ENCODE data around the gene OLA1. TPM values are rescaled to one million over a fixed set of nuclear protein-coding genes. Genes with fewer than 3 reads are reported as not detected.
A peak's percentile ranks its signal among the peaks of the same experiment; 100 is the strongest.

Gene OLA1
- total RNA-seq, 1 donor from 2014 or later, result 323 TPM

DNA sequence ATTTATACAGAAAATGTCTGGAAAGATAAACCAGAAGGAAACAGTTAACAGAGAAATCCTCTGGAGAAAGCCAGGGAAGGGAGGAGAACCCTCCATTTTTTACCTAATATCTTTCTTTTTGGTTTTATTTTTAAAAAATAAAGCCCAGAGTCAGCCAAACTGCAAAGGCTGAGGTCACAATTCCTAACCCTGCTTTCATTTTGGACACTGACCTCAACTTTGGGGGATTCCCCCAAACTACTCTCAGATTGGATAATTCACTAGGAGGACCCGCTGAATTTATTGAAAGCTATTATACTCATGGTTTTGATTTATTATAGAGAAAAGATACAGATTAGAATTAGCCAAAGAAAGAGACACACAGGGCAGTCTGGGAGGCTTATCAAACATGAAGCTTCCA lies 189.9 kb downstream of the OLA1 start:
- Histone ChIP-seq H3K36me3 (no peaks in the 10 kb centered on the region), H3K4me1 (peaks cover 32% of the 10 kb centered on the region), H3K9me3 (ENCODE audit: low read depth) (no peaks in the 10 kb centered on the region), H3K27ac (no peak overlapping the region), H4K20me1 (ENCODE audit: low read depth) (peaks cover 11% of the 10 kb centered on the region), H3K9ac (no peak overlapping the region), H3K27me3 (peaks cover 26% of the 10 kb centered on the region), H3K4me2 (no peak overlapping the region), H3F3A (ENCODE audit: low read depth) (peaks cover 28% of the 10 kb centered on the region), H2AFZ (replicated peaks) (no peak overlapping the region), H3K4me3 (no peak overlapping the region), H3K79me2 (ENCODE audit: low read depth) (no peaks in the 10 kb centered on the region)
- DNase-seq (ENCODE audit: low spot score), result no peak
- Mint-ChIP-seq H3K27me3 (ENCODE audit: insufficient read depth, low read depth) (peaks cover 3% of the 10 kb centered on the region), H3K36me3 (peaks cover 4% of the 10 kb centered on the region), H3K4me1 (peaks cover 40% of the 10 kb centered on the region), H3K9me3 (peaks cover 15% of the 10 kb centered on the region), H3K4me3 (no peak overlapping the region), H3K27ac (no peak overlapping the region)
- TF ChIP-seq, protein P1, sequence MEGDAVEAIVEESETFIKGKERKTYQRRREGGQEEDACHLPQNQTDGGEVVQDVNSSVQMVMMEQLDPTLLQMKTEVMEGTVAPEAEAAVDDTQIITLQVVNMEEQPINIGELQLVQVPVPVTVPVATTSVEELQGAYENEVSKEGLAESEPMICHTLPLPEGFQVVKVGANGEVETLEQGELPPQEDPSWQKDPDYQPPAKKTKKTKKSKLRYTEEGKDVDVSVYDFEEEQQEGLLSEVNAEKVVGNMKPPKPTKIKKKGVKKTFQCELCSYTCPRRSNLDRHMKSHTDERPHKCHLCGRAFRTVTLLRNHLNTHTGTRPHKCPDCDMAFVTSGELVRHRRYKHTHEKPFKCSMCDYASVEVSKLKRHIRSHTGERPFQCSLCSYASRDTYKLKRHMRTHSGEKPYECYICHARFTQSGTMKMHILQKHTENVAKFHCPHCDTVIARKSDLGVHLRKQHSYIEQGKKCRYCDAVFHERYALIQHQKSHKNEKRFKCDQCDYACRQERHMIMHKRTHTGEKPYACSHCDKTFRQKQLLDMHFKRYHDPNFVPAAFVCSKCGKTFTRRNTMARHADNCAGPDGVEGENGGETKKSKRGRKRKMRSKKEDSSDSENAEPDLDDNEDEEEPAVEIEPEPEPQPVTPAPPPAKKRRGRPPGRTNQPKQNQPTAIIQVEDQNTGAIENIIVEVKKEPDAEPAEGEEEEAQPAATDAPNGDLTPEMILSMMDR (IDR thresholded peaks at IDR 0.05), result no peak
- TF ChIP-seq EZH2phosphoT487 (IDR thresholded peaks at IDR 0.05), result no peak
- no peak for TF ChIP-seq EZH2 (IDR thresholded peaks at IDR 0.05)

DNA sequence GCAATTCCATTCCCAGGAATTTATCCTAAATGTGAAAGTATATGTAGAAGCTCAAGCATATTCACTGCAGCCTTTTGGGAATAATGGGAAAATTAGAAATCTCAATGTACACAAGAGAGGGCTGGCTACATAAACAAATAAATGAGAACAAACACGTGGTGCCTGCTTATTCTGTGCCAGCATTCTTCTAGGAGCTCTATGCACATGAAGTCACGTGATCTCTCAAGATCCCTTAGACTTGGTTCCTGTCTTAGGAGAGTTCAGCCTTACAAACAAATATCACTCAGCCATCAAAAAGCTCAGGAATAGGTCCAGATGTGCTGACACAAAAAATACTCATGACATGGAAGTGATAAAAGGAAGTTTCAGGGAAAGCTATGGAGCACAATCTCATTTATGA lies 190.3 kb downstream of the OLA1 start:
- TF ChIP-seq EZH2phosphoT487 (IDR thresholded peaks at IDR 0.05) (no peak), EZH2 (IDR thresholded peaks at IDR 0.05) (no peak)
- TF ChIP-seq, protein P1 (IDR thresholded peaks at IDR 0.05), result no peak
- H3K36me3 ChIP-seq, result no peaks in the 10 kb centered on the region
- H2AFZ ChIP-seq (replicated peaks), result no peak overlapping the region
- peaks cover 7% of the 10 kb centered on the region for H4K20me1 ChIP-seq (ENCODE audit: low read depth)
- no peak overlapping the region for H3K4me2 ChIP-seq
- peak overlapping the region; percentile 65 for H3K27ac Mint-ChIP-seq
- H3K79me2 ChIP-seq (ENCODE audit: low read depth), result no peaks in the 10 kb centered on the region
- no peak overlapping the region for H3K4me3 Mint-ChIP-seq
- H3K9ac ChIP-seq, result no peak overlapping the region
- H3K4me3 ChIP-seq, result no peak overlapping the region
- H3K9me3 ChIP-seq (ENCODE audit: low read depth), result no peaks in the 10 kb centered on the region
- H3K4me1 ChIP-seq, result peaks cover 32% of the 10 kb centered on the region
- H3K27ac ChIP-seq, result no peak overlapping the region
- peaks cover 28% of the 10 kb centered on the region for H3F3A ChIP-seq (ENCODE audit: low read depth)
- H3K36me3 Mint-ChIP-seq, result peaks cover 4% of the 10 kb centered on the region
- H3K9me3 Mint-ChIP-seq, result peaks cover 15% of the 10 kb centered on the region
- DNase-seq (ENCODE audit: low spot score), result no peak
- peaks cover 40% of the 10 kb centered on the region for H3K4me1 Mint-ChIP-seq
- peaks cover 5% of the 10 kb centered on the region for H3K27me3 Mint-ChIP-seq (ENCODE audit: insufficient read depth, low read depth)
- H3K27me3 ChIP-seq, result peaks cover 22% of the 10 kb centered on the region

DNA sequence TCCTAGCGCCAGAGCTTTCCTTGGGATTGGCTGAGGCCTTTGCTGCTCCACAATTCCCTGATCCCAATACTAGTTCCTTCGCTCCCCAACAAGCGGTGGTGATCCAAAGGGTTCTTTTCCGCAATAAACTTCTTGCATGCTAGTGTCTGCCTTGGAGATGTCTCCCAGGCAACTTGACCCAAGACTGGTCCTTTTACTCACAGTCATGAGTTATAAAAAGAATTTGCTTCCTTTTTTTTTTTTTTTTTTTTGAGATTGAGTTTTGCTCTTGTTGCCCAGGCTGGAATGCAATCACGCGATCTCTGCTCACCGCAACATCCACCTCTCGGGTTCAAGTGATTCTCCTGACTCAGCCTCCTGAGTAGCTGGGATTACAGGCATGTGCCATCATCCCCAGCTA lies 193.4 kb downstream of the OLA1 start:
- Histone ChIP-seq H4K20me1 (ENCODE audit: low read depth) (no peaks in the 10 kb centered on the region), H3K4me2 (no peak overlapping the region), H2AFZ (replicated peaks) (no peak overlapping the region), H3K79me2 (ENCODE audit: low read depth) (no peaks in the 10 kb centered on the region), H3K4me3 (no peak overlapping the region), H3K9me3 (ENCODE audit: low read depth) (no peaks in the 10 kb centered on the region), H3K27me3 (no peaks in the 10 kb centered on the region), H3K9ac (no peak overlapping the region), H3F3A (ENCODE audit: low read depth) (peaks cover 45% of the 10 kb centered on the region), H3K36me3 (no peaks in the 10 kb centered on the region), H3K4me1 (peaks cover 35% of the 10 kb centered on the region), H3K27ac (no peak overlapping the region)
- no peak for DNase-seq (ENCODE audit: low spot score)
- peaks cover 15% of the 10 kb centered on the region for H3K9me3 Mint-ChIP-seq
- H3K27ac Mint-ChIP-seq, result no peak overlapping the region
- H3K27me3 Mint-ChIP-seq (ENCODE audit: insufficient read depth, low read depth), result peaks cover 11% of the 10 kb centered on the region
- TF ChIP-seq, protein P1 (IDR thresholded peaks at IDR 0.05), result no peak
- TF ChIP-seq EZH2phosphoT487 (IDR thresholded peaks at IDR 0.05) (no peak), EZH2 (IDR thresholded peaks at IDR 0.05) (no peak)
- no peak overlapping the region for H3K4me3 Mint-ChIP-seq
- H3K36me3 Mint-ChIP-seq, result peaks cover 4% of the 10 kb centered on the region
- peaks cover 40% of the 10 kb centered on the region for H3K4me1 Mint-ChIP-seq

Data from neural progenitor cell (in vitro differentiated cells).